ENCODE results near the gene CDO1.

DNA sequence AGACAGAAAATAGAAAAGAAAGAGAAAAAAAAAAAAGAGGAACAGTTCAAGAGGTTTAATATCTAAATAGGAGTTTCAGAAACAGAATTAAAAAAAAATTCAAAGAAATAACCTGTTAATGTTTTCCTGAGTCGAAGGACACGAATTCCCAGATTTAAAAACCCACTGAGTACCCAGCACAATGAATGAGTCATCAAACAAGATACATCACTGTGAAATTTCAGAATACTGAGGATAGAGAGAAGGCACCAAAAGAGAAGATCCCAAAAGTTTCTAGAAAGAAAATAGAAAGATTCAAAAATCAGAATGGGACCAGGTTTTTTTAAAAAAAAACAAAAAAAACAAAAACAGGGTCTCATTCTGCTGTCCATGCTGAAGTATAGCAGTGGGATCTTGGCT is 8.8 kb downstream of the CDO1 start:
- TF ChIP-seq MAFK (IDR thresholded peaks at IDR 0.05; ENCODE audit: partially characterized antibody) (no peak), NR3C1 (IDR thresholded peaks at IDR 0.05) (no peak)

Measured in A549 (cell line).